ENCODE measurements around the gene TASP1.

TASP1 gene

DNA sequence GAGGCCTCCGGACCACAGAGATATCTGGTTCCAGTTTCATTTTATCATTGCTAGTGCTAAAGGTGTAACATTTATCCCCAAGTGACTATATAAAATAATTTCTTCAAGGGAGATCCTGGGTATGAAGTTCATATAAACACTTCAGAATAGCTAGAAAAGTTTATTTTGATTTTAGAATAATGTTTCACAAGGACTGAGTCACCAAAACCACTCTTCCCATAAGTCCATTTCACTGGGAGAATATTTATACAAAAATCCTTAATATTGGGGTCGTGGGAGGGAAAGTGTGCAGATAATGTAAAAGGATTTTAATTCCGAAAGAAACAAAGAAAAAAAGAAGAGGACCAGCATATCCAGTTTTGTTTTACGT is 289.5 kb downstream of the TASP1 start:
- Histone ChIP-seq H3K9me3 (ENCODE audit: control insufficient read depth, low read length) (no peaks in the 10 kb centered on the region), H3K27ac (ENCODE audit: low read depth, low read length, severe bottlenecking) (no peak overlapping the region), H3K4me3 (ENCODE audit: extremely low read depth, insufficient read depth, low read length, poor library complexity, severe bottlenecking) (no peak overlapping the region), H3K36me3 (ENCODE audit: control insufficient read depth, insufficient read depth, low read length) (no peaks in the 10 kb centered on the region), H3K4me1 (ENCODE audit: control insufficient read depth, insufficient read depth, low read length, poor library complexity, severe bottlenecking) (peaks cover 14% of the 10 kb centered on the region)
- 83% methylated on average over 1 of the region's 4 CpGs; no CpG with 5 or more reads in 1 of the 2 experiments for WGBS, 2 experiments (ENCODE audit: insufficient coverage in 2 of 2)

DNA sequence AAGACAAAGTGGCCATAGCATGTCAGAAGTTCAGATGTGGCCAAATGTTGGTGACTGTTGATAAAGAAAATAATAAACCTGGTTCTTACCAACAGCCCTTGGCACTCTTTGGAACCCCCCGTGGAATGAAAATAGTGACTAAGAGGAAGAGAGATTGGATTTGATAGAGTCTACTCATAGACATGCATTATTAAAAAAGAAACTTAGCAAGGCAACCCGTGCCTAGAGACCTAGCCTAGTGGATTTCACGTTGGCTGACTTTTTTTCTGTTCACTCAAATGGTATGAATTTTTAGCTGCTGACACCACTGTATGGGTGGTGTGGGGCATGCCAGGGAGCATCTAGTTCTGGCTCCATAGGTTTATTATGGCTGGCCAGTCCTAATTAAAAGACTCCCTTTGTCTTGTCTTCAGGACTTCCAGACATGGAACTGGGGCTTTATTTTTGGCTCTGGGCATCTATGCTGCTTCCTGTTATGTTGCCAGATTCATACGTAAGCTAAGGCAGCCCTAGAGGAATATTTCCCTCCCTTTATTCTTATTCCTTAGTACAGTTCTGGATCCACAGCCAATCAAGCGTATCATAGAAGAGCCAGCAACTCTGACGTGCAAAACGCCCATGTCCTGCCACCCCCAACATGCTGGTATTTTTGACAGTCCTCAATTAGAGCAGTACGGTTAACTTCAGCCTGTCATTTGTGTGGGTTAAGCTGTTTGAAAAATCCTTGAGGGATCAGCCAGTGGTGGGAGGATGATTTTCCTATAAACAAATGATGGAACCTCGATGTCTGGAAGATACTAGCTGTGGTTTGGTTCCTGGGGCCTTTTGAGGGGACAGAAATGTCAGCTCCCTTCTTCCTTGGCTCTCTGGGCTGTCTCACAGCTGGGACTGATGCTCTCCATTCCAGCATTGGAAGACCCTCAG is 290.2 kb downstream of the TASP1 start:
- Histone ChIP-seq H3K36me3 (ENCODE audit: control insufficient read depth, insufficient read depth, low read length) (no peaks in the 10 kb centered on the region), H3K9me3 (ENCODE audit: control insufficient read depth, low read length) (no peaks in the 10 kb centered on the region), H3K4me3 (ENCODE audit: extremely low read depth, insufficient read depth, low read length, poor library complexity, severe bottlenecking) (no peak overlapping the region), H3K27ac (ENCODE audit: low read depth, low read length, severe bottlenecking) (no peak overlapping the region), H3K4me1 (ENCODE audit: control insufficient read depth, insufficient read depth, low read length, poor library complexity, severe bottlenecking) (peaks cover 14% of the 10 kb centered on the region)
- 91 to 97% methylated on average over 5 to 6 of the region's 9 CpGs for WGBS, 2 experiments (ENCODE audit: insufficient coverage in 2 of 2)

DNA sequence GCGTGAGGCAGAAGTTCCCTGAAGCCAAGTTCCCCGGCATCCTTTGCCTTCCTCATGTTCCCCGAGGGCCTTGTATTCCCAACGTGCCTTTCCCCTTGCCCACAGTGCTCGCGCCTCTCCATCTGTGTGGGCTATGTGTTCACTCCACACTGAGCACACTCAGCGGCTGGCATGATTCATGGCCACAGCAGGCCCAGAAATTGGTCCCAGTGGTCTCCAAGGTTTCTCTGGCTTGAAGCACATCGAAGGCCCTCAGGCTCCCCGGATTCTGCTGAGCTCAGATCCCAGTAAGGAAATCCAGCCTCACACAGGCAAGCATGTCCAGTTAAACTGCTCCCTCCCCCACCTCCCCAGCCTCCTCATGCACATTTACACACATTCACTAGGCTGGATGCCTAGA is 294.1 kb downstream of the TASP1 start:
- H3K27ac ChIP-seq (ENCODE audit: low read depth, low read length, severe bottlenecking) = no peak overlapping the region
- peaks cover 21% of the 10 kb centered on the region for H3K4me1 ChIP-seq (ENCODE audit: control insufficient read depth, insufficient read depth, low read length, poor library complexity, severe bottlenecking)
- H3K4me3 ChIP-seq (ENCODE audit: extremely low read depth, insufficient read depth, low read length, poor library complexity, severe bottlenecking) = no peak overlapping the region
- H3K36me3 ChIP-seq (ENCODE audit: control insufficient read depth, insufficient read depth, low read length) = no peaks in the 10 kb centered on the region
- 88 to 96% methylated on average over 8 to 9 of the region's 9 CpGs for WGBS, 2 experiments (ENCODE audit: insufficient coverage in 2 of 2)
- H3K9me3 ChIP-seq (ENCODE audit: control insufficient read depth, low read length) = no peaks in the 10 kb centered on the region

DNA sequence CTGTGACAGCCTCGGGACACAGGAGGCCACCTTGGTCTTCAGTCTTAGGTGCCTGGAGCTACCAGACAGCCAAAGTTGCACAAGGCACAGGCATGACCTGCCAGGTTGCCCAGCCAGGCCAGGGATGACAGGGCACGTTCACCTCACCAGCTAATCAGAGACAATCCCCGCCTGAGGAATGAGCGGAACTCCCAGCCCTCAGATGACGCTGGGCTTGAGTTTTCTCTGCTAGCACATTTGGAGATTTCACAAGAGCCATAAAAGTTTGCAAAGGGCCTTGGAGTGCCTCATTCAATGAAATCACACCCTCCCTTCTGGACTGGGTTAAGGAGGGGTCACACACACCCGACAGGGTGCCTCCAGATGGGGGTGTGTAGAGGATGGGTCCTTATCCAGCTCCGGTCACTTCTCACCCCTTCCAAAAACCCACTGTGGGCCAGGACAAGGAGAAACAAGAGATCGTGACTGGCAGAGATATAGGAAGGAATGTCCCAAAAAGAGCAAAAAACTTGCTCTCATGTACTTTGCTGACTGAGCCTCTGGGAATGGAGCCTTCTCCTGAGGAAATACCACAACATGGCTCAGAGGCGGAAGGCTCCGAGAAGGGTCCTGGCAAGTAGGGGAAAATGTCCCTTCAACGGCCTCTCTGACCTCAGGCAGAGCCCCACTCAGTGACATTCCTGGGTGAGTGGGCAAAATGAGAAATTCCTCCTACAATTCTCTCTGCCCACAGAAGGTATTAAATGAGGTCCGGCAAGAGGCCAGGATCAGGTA is 296.1 kb downstream of the TASP1 start:
- no peak overlapping the region for H3K4me3 ChIP-seq (ENCODE audit: extremely low read depth, insufficient read depth, low read length, poor library complexity, severe bottlenecking)
- H3K27ac ChIP-seq (ENCODE audit: low read depth, low read length, severe bottlenecking) = no peak overlapping the region
- WGBS, 2 experiments (ENCODE audit: insufficient coverage in 2 of 2) = 94 to 96% methylated on average over 9 of the region's 12 CpGs
- no peaks in the 10 kb centered on the region for H3K9me3 ChIP-seq (ENCODE audit: control insufficient read depth, low read length)
- H3K4me1 ChIP-seq (ENCODE audit: control insufficient read depth, insufficient read depth, low read length, poor library complexity, severe bottlenecking) = peaks cover 12% of the 10 kb centered on the region
- H3K36me3 ChIP-seq (ENCODE audit: control insufficient read depth, insufficient read depth, low read length) = no peaks in the 10 kb centered on the region

DNA sequence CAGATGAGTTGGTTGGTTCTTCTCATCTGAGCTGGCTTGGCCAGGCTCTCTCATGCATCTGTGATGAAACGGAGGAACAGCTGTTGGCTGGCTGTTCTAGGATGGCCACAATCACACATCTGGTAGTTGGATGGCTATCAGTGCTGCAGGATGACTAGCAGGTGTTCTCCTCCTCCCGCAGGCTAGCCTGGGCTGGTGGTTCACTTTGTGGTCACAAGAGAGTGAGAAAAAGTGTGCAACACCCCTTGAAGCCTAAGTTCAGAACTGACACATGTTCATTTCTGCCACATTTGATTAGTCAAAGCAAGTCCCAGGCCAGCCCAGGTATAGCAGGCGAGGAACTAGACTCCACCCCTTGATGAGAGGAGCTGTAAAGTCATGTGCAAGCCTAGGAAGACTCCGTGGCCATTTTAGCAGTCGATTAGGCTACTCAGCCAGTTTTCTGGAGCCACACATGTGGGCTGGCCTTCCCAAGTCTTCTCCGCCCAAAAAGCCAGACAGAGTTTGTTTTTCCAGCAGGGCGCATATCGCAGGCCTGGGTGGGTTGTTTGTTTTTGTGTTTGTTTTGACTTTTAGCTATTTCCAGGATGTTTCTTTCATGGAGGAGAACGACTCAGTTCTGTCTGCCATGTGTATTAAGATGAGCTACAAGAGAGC is 296.9 kb downstream of the TASP1 start:
- Histone ChIP-seq H3K36me3 (ENCODE audit: control insufficient read depth, insufficient read depth, low read length) (no peaks in the 10 kb centered on the region), H3K27ac (ENCODE audit: low read depth, low read length, severe bottlenecking) (no peak overlapping the region), H3K4me1 (ENCODE audit: control insufficient read depth, insufficient read depth, low read length, poor library complexity, severe bottlenecking) (peaks cover 12% of the 10 kb centered on the region), H3K9me3 (ENCODE audit: control insufficient read depth, low read length) (no peaks in the 10 kb centered on the region), H3K4me3 (ENCODE audit: extremely low read depth, insufficient read depth, low read length, poor library complexity, severe bottlenecking) (no peak overlapping the region)
- 91 to 93% methylated on average over 6 to 8 of the region's 9 CpGs for WGBS, 2 experiments (ENCODE audit: insufficient coverage in 2 of 2)

DNA sequence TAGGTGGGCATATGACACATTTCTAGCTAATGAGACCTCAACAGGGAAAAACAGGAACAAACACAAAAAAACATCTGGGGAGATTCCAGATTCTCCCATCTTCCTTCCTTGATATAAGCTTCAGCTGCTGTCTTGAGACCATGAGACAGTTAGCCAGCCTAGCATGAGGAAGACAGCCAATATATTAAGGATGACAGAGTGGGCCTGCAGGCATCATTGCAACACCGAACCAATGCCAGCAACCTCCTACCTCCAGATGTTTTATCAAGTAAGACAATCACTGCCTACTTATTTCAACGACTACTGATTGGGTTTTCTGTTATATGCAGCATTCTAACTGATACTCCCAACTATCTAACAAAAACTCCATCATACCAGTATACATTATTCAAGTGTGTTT is 298.6 kb downstream of the TASP1 start:
- H3K4me1 ChIP-seq (ENCODE audit: control insufficient read depth, insufficient read depth, low read length, poor library complexity, severe bottlenecking) = peaks cover 12% of the 10 kb centered on the region
- H3K9me3 ChIP-seq (ENCODE audit: control insufficient read depth, low read length) = no peaks in the 10 kb centered on the region
- H3K4me3 ChIP-seq (ENCODE audit: extremely low read depth, insufficient read depth, low read length, poor library complexity, severe bottlenecking) = no peak overlapping the region
- 25% methylated on average over 1 of the region's 2 CpGs; no CpG with 5 or more reads in 1 of the 2 experiments for WGBS, 2 experiments (ENCODE audit: insufficient coverage in 2 of 2)
- no peaks in the 10 kb centered on the region for H3K36me3 ChIP-seq (ENCODE audit: control insufficient read depth, insufficient read depth, low read length)
- H3K27ac ChIP-seq (ENCODE audit: low read depth, low read length, severe bottlenecking) = no peak overlapping the region
